Dendritic cell treated with granulocyte-macrophage colony-stimulating factor and Interleukin-4, amounts not matched to agents 40 ng/mL and 50 ng/mL, for 4 days (primary cell): ENCODE results near the gene TMEM175.
"Not testable (repeated sequence)": the region's sequence is repeated elsewhere in the genome, so short reads cannot be mapped to it uniquely, and the experiment has no call there.

Experiments
- H3K27ac Mint-ChIP-seq: one replicate; pipeline ENCODE4 v1.8.0; 2022; ENCODE audit warnings: mild to moderate bottlenecking, mixed read lengths
- H3K27me3 Mint-ChIP-seq: one replicate; pipeline ENCODE4 v1.8.0; 2022; ENCODE audit warnings: mild to moderate bottlenecking, mixed read lengths
- H3K36me3 Mint-ChIP-seq: one replicate; pipeline ENCODE4 v1.8.0; 2022; ENCODE audit warnings: low read depth, mixed read lengths
- H3K4me1 Mint-ChIP-seq: one replicate; pipeline ENCODE4 v1.8.0; 2022; ENCODE audit warnings: low read depth, mixed read lengths
- H3K4me3 Mint-ChIP-seq: one replicate; pipeline ENCODE4 v1.8.0; 2022; ENCODE audit warnings: mild to moderate bottlenecking, moderate library complexity, mixed read lengths
- H3K9me3 Mint-ChIP-seq: one replicate; pipeline ENCODE4 v1.8.0; 2022; ENCODE audit warnings: mixed read lengths
- intact Hi-C: fragments of 100-400 bp; cut with micrococcal nuclease; formaldehyde crosslinking; loops from one replicate; pipeline ENCODE4 v1.15.0; 2022

TMEM175 gene

DNA sequence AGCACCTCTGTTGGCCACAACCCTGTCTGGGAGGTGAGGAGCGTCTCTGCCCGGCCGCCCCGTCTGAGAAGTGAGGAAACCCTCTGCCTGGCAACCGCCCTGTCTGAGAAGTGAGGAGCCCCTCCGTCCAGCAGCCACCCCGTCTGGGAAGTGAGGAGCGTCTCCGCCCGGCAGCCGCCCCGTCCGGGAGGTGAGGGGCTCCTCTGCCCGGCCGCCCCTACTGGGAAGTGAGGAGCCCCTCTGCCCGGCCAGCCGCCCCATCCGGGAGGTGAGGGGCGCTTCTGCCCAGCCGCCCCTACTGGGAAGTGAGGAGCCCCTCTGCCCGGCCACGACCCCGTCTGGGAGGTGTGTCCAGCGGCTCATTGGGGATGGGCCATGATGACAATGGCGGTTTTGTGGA lies 43.8 kb downstream of the TMEM175 start:
- H3K27me3 Mint-ChIP-seq, result peaks cover 12% of the 10 kb centered on the region
- intact Hi-C loops, H3K9me3 Mint-ChIP-seq, H3K36me3 Mint-ChIP-seq, H3K27ac Mint-ChIP-seq, H3K4me3 Mint-ChIP-seq: not testable (repeated sequence)
- peaks cover 40% of the 10 kb centered on the region for H3K4me1 Mint-ChIP-seq

DNA sequence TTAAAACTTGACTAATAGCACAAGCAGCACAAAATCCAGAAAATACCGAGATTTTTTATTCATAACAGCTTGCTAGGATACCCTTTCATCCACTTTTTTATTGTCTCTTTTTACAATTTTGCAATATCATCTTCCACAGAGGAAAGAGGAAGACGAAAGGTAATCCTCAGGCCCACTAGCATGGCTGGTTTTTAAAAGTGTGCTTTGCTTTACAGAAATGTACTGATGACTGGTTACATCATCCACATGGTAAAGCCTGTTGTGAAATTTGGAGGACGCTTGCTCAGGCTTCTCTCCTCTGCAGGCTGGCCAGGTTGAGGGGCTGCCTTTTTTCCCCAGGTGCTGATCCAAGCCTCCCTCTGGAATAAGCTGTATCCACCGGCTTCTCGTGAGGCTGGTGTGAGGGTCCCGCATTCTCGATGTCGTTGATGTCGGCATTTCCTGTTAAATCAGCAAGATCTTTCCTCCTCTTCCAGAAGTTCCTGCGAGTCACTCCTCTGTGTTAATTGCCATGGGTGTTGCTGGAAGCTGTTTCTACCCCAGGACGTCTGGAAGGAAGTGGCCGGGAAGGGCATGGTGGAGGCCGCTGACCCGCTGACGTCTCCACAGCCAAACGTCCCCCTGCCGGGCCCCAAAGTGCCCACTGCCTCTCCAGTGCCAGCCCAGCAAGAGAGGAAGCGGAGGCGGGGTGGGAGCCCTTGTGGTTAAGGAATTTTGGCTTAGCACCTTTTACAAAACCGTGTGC lies 46.9 kb downstream of the TMEM175 start:
- H3K9me3 Mint-ChIP-seq, result no peaks in the 10 kb centered on the region
- no peaks in the 10 kb centered on the region for H3K36me3 Mint-ChIP-seq
- intact Hi-C loops, result no loop called here
- H3K27ac Mint-ChIP-seq, result peak overlapping the region; percentile 75
- peaks cover 24% of the 10 kb centered on the region for H3K4me1 Mint-ChIP-seq
- peak overlapping the region; percentile 30 for H3K4me3 Mint-ChIP-seq
- peaks cover 15% of the 10 kb centered on the region for H3K27me3 Mint-ChIP-seq

DNA sequence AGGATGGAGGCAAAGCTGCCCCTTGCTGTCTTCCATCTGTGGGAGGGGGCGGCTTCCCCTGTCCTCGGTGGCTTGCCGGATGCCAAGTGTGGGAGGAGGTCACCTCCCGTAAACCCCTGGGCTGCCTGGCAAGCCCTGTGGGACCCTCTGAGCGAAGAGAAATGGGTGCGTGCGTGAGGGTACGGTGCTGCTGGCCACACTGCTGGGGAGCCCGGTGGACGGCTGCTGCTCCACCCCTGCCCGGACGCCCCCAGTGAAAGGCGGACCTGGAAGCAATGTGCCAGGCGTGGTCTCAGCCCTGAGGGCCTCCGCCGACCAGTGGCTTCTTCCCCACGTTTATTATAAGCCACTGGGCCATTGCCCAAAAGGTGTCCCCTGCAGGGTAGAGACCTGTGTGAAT lies 50.0 kb downstream of the TMEM175 start:
- Mint-ChIP-seq H3K36me3 (no peaks in the 10 kb centered on the region), H3K4me1 (peaks cover 42% of the 10 kb centered on the region), H3K9me3 (no peaks in the 10 kb centered on the region)

DNA sequence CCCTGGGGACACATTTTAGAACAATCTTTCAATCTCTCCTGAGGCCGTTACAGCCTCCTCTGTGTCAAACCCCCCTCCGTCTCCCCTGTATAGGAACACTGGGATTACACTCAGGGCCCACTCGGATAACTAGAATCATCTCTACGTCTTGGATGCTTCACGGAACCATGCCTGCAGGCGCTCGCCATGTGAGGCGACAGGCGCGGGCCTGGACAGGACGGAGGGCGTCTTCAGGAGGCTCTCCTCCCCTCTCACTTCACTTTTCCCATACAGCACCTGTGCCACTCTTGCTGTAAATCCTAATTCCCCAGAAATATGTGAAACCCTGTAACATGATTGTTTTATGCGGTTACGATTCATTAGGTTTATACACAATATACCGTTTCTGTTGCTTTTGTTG lies 50.6 kb downstream of the TMEM175 start:
- Mint-ChIP-seq H3K4me1 (peaks cover 46% of the 10 kb centered on the region), H3K36me3 (no peaks in the 10 kb centered on the region), H3K27ac (no peak overlapping the region), H3K27me3 (peaks cover 4% of the 10 kb centered on the region), H3K4me3 (no peak overlapping the region), H3K9me3 (no peaks in the 10 kb centered on the region)
- intact Hi-C loops, result no loop called here

More for the DNA sequence above, 50.0 kb downstream of the TMEM175 start:
- H3K27me3 Mint-ChIP-seq, result peaks cover 4% of the 10 kb centered on the region
- no peak overlapping the region for H3K27ac Mint-ChIP-seq
- intact Hi-C loops, result no loop called here
- no peak overlapping the region for H3K4me3 Mint-ChIP-seq

DNA sequence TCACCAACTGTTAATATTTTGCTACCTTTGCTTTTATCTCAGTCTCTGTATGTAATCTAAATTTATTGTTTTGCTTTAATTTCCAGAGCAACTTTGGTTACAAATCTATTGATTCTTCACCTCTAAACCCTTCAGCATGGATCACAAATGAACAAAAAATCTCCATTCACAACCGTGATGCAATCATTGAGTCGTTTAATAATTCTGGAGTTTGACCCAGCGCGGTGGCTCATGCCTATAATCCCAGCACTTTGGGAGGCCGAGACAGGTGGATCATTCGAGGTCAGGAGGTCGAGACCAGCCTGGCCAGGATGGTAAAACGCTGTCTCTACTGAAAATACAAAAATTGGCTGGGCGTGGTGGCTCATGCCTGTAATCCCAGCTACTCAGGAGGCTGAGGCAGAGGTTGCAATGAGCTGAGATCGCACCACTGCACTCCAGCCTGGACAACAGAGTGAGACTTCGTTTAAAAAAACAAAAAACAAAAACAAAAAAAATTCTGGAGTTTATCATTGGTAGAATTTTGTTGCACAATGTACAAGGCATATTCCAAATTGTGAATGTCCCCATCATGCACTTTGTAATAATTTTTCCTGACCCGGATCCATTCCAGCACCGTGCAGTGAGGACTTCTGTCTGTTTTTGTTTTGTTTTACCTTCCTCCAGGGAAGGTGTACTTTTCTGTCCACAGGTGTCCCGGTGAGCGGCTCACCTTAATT lies 52.2 kb downstream of the TMEM175 start:
- Mint-ChIP-seq H3K36me3 (peaks cover 11% of the 10 kb centered on the region), H3K27ac (no peak overlapping the region), H3K9me3 (no peaks in the 10 kb centered on the region), H3K27me3 (peaks cover 4% of the 10 kb centered on the region), H3K4me1 (peaks cover 48% of the 10 kb centered on the region), H3K4me3 (peak overlapping the region; percentile 49)
- intact Hi-C loops, result loop anchor here (5.0 kb wide), 1 partner anchor 52 kb away; the partner anchor contains the start of genes GAK and TMEM175

DNA sequence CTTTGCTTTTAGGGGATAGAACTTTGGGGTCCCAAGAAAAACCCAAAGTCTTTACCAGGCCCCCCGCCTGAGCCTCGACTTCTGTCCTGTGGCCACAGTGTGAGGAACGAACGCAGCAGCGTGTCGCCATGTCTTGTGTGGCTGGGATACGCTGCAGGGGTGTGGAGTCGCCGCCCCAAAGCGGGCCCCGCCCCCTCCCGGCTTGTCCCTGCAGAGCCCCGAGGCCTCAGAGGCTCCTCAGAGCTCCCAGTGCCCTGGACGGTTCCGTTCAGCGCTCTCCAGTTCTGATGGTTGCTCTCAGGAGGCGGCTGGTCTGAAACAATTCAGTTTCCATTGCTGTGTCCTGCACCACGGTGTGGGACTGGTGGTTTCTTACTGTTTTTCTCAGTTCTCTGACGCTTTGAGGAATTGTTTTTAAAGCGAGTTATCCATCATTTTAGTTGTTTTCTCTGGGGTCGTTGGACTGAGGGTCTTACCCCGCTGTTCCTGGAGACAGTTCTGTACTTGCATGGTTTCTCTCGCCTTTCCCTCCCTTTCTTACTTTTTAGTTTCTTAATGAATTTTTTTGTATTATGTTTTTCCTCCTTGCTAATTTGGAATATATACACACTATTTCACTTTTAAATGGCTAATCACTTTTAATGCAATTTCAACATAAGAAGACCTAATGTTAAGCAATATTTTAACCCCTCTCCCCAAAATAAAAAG lies 53.0 kb downstream of the TMEM175 start:
- Mint-ChIP-seq H3K4me1 (peaks cover 40% of the 10 kb centered on the region), H3K9me3 (no peaks in the 10 kb centered on the region), H3K27ac (no peak overlapping the region), H3K36me3 (peaks cover 19% of the 10 kb centered on the region), H3K4me3 (peak overlapping the region; percentile 49), H3K27me3 (peaks cover 4% of the 10 kb centered on the region)
- intact Hi-C loops, result loop anchor here (5.0 kb wide), 1 partner anchor 53 kb away; the partner anchor contains the start of genes GAK and TMEM175

DNA sequence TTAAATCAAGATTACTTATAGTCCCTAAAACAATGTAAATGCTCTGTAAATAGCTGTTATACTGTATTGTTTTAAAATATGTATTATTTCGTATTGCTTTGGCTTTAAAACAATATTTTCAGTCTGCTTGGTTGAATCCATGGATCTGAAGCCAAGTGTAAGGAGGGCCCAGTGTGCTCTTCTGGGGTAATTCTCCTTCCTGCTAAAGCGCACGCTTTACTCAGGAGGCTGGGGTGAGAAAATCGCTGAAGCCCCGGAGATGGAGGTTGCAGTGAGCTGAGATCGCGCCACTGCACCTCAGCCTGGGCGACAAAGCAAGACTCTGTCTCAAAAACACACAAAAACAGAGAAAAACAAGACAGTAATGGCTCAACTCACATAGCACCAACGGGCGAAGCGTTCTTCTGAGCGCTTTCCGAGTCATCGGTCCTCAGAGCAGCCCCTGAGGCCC lies 54.2 kb downstream of the TMEM175 start:
- Mint-ChIP-seq H3K27me3 (peaks cover 4% of the 10 kb centered on the region), H3K36me3 (peaks cover 31% of the 10 kb centered on the region), H3K27ac (peak overlapping the region; percentile 83), H3K4me3 (peak overlapping the region; percentile 82), H3K9me3 (no peaks in the 10 kb centered on the region), H3K4me1 (peaks cover 36% of the 10 kb centered on the region)
- intact Hi-C loops, result loop anchor here (1.0 to 5.0 kb wide), 2 partner anchors 13 to 54 kb away; partner anchors contain the start of genes DGKQ, GAK and TMEM175

DNA sequence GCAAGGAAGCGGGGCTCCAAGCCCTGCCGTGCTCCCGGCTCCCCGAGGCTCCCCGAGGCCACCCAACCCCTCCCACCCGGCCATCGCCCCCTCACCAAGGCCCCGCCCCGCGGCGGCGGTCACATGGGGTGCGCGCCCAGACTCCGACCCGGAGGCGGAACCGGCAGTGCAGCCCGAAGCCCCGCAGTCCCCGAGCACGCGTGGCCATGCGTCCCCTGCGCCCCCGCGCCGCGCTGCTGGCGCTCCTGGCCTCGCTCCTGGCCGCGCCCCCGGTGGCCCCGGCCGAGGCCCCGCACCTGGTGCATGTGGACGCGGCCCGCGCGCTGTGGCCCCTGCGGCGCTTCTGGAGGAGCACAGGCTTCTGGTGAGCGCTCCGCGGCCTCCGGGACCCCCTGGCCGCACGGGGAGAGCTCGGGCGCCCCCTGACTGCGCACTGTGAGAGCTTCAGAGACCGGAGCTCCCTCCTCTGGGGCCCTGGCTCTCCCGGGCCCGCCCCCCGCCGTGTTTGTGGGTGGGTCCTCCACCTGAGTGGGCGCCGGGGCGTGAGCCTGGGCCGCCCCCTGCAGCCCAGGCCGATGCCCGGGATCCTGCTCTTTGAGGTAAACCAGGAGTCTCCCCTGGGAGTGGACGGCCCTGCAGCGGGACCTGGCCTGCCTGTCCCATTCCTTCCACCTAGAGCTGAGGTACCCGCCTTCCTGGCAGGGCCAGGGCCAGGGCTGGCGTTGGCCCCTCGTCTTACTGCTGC lies 54.8 kb downstream of the TMEM175 start, which contains the start of gene IDUA:
TSS of gene IDUA (plus strand) at position 166 of the 745 bp plus-strand sequence. CDS start at position 207, 41 bp downstream.
- Mint-ChIP-seq H3K27me3 (peaks cover 1% of the 10 kb centered on the region), H3K27ac (peak within 1 kb of the TSS; percentile 83), H3K36me3 (peaks cover 37% of the 10 kb centered on the region), H3K4me1 (peaks cover 36% of the 10 kb centered on the region), H3K4me3 (peak within 1 kb of the TSS; percentile 82), H3K9me3 (no peaks in the 10 kb centered on the region)
- intact Hi-C loops, result loop anchor here (1.0 to 5.0 kb wide), 2 partner anchors 14 to 55 kb away; partner anchors contain the start of genes DGKQ, GAK and TMEM175

DNA sequence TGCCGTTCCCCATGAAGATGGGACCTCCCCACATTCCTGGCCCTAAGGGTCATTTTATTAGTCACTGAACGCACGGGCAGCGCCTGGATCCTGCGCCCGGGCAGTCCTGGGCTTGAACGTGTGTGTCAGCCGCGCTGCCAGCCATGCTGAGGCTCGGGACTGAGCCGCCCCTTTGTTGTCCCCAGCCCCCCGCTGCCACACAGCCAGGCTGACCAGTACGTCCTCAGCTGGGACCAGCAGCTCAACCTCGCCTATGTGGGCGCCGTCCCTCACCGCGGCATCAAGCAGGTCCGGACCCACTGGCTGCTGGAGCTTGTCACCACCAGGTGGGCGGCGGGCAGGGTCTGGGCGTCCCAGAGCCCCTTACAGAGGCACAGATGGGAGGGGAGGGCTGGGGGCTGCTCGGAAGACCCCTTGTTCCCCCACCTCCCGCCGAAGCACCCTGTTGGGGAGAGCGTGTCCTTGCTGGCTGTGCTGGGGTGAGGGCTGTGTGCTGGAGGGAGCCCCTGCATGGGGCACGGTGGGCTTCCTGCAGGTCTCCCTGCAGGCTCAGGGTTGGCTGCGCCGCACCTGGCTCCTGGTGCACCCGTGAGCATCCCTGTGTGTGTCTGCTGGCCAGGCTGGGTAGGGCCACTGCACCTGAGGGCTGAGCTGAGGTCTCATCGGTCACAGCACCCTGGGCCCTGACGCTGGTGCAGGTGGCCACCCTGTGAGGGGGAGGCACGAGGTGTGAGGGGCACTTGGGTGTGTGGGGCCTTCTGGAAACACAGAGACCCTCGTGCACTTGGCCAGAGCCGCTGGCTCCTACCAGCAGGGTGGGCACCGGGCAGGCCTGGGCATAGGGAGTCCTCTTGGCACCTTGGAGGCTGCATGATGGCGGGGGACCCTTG lies 55.6 kb downstream of the TMEM175 start:
- intact Hi-C loops, result loop anchor here (5.0 kb wide), 1 partner anchor 56 kb away; the partner anchor contains the start of genes GAK and TMEM175
- Mint-ChIP-seq H3K27ac (peak overlapping the region; percentile 83), H3K4me3 (peak overlapping the region; percentile 82), H3K36me3 (peaks cover 45% of the 10 kb centered on the region), H3K9me3 (no peaks in the 10 kb centered on the region), H3K27me3 (no peaks in the 10 kb centered on the region), H3K4me1 (peaks cover 36% of the 10 kb centered on the region)

DNA sequence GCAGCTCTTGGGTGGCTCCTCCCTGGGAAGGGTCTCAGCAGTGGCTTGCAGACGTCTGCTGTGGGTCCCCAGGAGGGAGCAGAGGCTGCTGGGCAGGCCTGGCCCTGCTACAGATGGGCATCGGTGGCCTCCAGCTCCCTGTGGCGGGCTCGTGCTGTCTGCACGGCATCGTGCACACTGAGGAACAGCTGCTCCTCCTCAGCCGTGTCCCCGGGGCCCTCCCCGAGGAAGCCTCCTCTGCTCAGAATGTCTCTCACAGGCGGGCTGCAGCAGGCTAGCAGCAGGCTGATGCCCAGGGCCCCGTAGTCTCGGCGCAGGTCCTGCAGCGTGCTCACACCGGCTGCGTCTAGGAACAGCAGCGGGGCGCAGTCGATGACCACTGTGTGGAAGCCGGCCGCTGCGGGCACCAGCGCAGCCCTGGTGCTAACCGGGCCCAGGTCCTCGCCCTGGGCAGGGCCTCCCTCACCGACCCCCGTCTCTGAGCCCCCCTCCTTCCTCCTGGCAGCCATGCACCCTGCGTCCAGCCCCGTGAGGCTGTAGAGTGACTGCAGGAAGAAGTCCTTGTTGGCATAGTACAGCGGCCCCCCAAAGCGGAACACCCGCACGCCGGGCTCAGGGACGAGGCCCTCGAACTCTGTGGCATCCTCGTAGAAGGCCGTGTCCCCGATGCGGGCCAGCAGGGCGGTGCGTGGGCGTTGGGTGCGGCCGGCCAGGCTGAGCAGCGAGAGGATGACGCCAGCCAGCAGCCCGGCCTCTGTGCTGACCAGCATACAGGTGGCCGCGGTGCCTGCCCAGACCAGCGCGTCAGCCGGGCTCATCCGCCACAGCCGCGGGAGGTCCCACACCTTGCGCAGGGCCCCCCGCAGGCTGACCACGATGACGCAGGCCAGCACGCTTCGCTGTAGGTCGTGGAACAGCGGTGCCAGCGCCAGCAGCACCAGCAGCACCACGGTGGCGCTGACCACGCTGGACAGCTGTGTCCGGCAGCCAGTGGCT lies 56.8 kb downstream of the TMEM175 start:
- Mint-ChIP-seq H3K36me3 (peaks cover 45% of the 10 kb centered on the region), H3K27ac (no peak overlapping the region), H3K27me3 (no peaks in the 10 kb centered on the region), H3K4me3 (no peak overlapping the region), H3K9me3 (no peaks in the 10 kb centered on the region), H3K4me1 (peaks cover 36% of the 10 kb centered on the region)
- intact Hi-C loops, result loop anchor here (5.0 kb wide), 1 partner anchor 57 kb away; the partner anchor contains the start of genes GAK and TMEM175

DNA sequence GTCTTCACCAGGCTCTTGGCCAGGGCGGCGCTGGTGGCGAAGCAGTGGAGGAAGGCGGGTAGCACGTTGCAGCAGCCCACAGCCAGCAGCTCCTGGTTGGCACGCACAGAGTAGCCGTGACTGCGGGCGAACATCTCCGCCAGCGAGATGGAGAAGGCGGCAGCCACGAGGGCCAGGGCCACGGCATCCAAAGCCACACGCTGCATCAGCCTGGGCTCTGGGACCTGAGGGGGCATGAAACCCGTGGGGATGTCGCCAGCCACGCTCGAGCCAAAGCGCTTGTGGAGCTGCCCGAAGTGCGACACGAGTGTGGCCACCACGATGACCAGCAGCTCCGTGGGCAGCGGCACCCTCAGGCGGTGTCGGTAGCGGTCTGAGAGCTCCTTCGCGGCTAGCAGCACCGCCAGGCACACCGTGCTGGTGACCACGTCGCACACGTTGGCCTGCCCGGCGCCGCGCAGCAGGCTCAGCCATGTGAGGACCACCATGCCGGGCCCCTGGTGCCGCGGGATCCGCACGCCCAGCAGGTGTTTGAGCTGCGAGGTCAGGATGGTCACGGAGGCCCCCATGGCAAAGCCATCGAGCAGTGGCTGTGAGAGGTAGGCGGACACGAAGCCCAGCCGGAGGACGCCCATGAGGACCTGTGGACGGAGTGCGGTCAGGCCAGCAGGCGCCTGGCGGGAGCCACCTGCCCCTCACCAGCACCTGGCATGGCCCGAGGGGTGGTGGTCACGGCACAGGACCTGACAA lies 57.6 kb downstream of the TMEM175 start:
- Mint-ChIP-seq H3K36me3 (peaks cover 45% of the 10 kb centered on the region), H3K27ac (no peak overlapping the region), H3K9me3 (no peaks in the 10 kb centered on the region), H3K4me3 (no peak overlapping the region), H3K27me3 (no peaks in the 10 kb centered on the region), H3K4me1 (peaks cover 35% of the 10 kb centered on the region)
- intact Hi-C loops, result loop anchor here (5.0 kb wide), 1 partner anchor 58 kb away; the partner anchor contains the start of genes GAK and TMEM175
